Effector CD8-positive, alpha-beta T cell (primary cell): Measurements from ENCODE around the gene RASAL2.
"Not testable (repeated sequence)": the region's sequence is repeated elsewhere in the genome, so short reads cannot be mapped to it uniquely, and the experiment has no call there.

ENCODE experiments used
- DNase-seq: peaks from one replicate; lab custom pipeline; 2025; lab: John Stamatoyannopoulos, UW

Gene RASAL2

DNA sequence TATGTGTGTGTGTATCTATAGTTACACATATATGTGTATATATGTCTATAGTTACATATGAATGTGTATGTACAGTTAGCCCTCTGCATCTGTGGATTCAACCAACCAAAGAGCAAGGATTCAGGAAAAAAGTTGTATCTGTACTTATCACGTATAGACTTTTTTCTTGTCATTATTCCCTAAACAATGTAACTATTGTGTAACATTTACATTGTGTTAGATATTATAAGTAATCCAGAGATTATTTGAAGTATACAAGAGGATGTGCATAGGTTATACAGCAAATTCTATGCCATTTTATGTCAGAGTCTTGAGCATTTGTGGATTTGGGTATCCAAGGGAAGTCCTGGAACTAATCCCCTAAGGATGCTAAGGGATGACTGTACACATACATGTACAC is 71.3 kb downstream of the RASAL2 start:
- no peak for DNase-seq

DNA sequence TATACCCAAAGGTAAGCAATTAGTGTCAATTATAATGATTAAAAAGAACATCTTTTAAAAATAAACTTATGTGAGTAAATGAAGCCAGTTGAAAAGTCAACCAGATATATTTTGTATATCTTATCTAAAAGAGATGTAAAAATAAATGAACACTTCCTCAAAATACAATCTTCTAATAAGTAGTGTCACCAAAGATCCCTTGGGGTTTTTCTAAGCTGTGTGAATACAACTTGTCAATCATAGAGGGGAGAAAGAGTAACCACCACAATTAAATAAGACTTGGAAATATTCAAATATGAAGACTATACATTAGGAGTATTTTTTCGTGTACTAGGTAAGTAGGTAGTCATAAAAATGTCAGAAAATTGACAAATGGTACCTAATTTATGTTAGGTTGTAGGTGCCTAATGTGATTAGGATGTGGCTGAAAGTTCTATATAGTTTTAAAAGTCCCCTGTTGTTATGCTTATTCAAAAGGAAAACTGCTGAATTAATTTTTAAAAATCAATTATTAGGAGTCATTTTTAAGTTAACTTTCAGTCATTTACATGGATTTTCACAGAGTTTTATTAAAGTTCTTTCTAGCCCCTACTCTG is 72.6 kb downstream of the RASAL2 start:
- DNase-seq = no peak

DNA sequence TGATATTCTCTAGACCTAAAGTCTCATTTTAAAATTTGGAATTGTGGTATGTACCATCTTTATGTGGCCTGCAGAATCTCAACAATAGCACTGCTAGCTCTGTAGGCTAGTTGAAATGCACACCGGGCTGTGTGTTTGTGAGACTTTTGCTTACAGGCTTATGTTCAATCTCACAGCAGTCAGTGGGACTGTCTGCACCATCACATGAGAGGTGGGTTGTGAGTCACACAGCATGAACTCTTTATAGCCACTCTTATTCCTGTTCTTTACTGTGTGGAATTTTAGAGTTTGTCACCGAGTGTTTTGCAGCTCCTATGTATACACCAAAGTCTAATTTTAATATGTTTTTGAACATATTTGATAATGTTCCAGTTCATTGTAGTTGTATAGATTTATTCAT is 74.6 kb downstream of the RASAL2 start:
- DNase-seq = no peak

DNA sequence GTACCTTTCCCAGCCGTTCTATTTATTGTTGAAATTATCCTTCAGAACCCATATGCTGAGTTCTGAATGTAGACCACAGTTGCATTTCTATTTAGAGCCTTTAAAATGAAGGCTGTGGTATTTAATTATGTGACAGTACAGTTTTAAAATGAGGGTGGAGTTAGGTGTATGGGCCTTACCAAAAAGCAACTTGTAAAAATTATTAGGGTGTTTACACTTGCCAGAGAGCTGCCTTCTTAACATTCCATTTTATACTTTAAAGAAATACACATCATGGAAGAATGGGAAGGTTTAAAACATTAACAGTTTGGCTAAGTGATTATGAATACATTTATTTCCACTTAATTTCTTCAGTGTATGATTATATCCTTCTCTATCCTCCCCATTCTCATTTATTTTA is 75.7 kb downstream of the RASAL2 start:
- DNase-seq = no peak

DNA sequence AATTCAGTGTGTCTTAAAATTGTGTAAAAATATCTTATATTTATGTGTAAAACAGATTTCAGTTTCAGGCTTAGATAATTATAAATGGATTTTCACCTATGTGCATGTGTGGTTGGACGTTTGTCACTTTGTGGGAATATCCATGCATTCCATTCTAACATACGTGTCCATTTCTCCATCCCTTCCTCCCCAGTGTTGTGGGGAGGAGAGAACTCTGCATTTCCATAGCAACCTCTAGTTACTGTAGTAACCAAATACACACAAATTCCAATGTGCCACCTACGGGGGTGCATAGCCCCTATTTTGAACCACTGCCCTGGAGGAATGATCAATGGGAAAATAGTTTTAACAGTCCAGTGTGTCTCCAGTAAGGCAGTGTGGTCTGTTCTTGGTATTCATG is 79.0 kb downstream of the RASAL2 start:
- DNase-seq = no peak

DNA sequence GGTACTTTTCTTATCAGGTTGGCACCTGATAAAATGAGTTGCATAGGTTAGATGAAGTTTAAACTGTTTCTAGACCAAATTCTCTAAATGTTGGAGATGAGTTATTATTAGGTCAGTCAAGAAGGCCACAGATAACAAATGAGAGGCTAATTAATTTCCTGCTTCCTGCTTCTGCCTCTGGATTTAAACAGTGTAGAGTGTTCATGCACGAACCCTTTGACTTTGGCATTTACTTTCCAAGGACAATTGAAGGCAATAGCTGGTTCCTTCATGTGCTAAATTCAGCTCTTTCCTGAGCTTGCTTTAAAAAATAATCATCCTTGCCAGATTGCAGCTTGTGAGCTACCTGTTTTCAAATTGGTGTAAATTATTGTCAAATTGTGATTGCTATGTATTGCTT is 80.6 kb downstream of the RASAL2 start:
- DNase-seq = no peak

DNA sequence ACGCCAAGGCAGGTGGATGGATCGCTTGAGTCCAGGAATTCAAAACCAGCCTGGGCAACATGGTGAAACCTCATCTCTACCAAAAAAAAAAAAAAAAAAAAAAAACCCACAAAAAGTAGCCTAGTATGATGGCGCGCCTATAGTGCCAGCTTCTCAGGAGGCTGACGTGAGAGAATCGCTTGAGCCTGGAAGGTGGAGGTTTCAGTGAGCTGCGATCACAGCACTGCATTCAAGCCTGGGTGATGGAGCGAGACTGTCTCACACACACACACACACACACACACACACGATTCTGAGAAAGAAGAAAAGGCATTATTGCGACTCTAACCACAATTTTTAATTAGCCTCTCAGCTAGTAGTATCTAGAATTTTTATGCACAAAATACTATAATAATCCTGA is 86.5 kb downstream of the RASAL2 start:
- DNase-seq = no peak

DNA sequence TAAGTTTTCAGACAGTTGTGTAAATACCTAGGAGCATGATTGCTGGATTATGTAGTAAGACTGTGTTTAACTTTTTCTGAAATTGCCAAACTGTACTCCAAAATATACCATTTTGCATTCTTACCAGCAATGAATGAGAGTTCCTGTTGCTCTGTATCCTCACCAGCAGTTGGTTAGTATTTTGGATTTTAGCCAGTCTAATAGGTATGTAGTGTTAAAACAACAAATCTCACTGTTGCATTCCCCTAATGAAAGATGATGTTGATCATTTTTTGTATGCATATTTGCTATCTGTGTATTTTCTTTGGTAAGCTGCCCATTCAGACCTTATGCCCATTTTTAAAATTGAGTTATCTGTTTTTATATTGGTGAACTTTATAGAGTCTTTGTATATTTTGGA is 89.9 kb downstream of the RASAL2 start:
- DNase-seq = no peak

DNA sequence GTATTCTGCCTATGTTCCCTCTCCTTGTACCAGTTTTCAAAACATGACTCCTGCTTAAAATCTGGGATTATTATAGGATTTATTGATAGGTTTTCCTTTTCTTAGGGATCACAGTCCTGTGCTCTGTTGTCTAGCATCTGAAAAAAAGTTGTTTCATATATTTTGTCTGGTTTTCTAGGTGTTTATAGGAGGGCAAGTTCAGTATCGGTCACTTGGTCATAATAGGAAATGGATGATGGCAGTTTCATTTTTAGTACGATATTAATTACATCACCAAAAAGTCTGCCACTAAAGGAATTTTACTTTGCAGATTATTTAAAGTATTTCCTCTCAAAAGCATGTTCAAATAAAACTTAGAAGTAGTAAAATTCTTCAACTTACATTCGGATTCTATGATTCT is 94.4 kb downstream of the RASAL2 start:
- no peak for DNase-seq

DNA sequence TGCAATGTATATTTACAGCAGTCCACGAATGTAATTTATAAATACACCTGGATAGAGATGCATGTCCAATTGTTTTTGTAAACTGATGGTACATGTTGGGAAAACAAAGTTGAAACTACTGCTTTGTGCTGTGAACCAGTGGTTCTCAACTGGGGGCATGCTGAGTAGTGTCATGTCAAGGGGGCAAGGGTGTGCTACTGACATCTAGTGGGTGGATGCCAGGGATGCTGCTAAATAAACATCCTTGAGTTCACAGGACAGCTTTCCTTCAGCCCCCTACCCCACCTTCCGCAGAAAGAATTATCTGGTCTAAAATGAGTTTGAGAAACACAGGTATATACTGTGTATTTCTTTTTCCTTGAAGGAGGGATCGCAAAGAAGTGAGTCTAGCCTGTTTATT is 95.9 kb downstream of the RASAL2 start:
- DNase-seq = no peak

DNA sequence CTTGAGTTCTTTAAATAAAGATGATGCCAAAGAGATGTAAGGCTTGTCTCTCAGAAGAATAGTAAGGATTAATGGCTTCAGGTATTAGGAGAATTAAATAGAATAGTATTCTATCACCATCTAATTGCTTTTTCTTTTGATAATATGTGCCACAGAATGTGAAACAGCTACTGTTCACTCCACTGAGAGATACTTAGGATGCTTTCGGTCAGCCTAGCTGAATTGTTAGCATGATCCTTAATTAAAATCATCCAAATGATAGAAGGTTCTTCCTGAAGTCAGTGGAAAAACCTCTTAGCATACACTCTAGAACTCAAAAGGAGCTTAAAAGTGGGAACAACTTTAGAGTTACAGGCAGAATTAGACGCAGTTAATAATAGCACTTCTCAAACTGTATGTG is 97.0 kb downstream of the RASAL2 start:
- no peak for DNase-seq

DNA sequence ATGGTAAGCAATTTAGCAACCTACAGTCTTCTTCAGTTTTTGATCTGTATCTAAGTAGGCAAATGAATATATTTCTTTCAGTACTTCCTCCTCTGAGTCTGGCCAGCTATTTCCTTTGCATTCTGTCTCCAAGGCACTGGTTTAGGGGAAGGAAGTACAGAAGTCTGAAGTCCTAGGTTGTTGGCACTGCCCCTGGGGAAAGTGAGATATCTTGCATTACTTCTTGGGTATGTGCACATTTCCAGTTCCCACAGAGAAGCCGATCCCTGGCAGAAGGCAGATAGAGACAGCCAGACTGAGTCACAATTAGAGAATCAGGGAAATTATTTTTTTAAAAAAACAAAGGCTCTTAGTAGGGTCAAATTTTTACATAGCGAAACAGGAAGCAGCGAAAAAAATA is 98.8 kb downstream of the RASAL2 start:
- no peak for DNase-seq

DNA sequence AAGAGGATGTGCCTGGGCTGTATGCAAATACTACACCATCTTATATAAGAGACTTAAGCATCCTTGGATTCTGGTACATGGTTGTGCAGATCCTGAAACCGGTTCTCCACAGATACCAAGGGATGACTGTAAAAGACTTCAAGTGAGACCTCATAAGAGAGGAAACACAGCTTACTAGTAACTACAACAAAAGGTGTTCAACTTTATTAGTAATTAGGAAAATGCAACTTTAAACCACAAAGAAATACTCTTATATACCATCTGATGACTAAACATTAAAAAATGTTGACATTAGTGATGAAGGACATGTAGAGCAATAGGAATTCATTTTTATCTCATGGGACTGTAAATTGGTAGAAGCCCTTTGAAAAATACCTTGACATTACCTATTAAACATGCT is 102.7 kb downstream of the RASAL2 start:
- DNase-seq = no peak

DNA sequence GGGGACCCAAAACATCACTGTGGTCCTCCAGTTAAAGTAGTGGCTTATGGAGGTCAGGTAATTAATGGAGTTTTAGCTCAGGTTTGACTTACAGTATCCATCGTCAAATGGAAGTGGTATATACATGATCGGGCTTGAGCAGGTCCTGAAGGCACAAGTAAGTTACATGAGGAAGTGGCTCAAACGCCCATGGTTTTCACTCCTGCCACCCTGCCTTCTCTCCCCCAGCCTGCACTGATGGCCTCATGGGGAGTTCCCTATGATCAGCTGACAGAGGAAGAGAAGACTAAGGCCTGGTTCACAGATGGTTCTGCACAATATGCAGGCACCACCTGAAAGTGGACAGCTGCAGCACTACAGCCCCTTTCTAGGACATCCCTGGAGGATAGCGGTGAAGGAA is 108.2 kb downstream of the RASAL2 start:
- DNase-seq = not testable (repeated sequence)

DNA sequence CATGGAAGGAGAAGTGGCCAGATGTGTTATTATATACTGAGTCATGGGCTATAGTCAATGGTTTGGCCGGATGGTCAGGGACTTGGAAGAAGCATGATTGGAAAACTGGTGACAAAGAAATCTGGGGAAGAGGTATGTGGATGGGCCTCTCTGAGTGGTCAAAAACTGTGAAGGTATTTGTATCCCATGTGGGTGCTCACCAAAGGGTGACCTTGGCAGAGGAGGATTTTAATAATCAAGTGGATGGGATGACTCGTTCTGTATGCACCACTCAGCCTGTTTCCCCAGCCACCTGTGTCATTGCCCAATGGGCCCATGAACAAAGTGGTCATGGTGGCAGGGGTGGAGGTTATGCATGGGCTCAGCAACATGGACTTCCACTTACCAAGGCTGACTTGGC is 108.6 kb downstream of the RASAL2 start:
- DNase-seq = not testable (repeated sequence)

DNA sequence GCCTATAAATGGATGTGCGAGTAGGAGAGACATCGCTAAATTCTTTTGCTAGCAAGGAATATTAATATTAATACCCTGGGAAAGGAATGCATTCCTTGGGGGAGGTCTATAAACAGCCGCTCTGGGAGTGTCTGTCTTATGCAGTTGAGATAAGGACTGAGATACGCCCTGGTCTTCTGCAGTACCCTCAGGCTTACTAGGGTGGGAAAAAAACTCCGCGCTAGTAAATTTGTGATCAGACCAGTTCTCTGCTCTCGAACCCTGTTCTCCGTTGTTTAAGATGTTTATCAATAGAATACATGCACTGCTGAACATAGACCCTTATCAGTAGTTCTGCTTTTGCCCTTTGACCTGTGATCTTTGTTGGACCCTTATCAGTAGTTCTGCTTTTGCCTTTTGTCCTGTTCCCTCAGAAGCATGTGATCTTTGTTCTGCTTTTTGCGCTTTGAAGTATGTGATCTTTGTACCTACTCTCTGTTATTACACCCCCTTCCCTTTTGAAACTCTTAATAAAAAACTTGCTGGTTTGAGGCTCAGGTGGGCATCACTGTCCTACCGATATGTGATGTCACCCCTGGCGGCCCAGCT is 114.5 kb downstream of the RASAL2 start:
- not testable (repeated sequence) for DNase-seq

DNA sequence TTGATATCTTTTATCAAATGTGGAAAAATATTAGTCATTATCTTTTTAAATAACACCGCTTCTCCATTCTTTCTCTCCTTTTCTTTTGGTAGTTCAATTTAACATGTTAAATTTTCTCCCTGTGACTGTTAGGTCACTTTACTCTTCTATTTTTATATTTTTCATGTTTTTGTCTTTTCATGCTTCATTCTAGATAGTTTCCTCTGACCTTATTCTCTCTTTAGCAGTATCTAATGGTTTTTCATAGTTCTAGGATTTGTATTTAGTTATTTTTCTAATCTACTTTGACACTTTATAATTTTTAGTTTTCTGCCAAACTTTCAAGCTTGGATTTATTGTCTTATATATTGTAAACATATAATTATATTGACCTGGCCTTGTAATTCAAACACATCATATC is 116.0 kb downstream of the RASAL2 start:
- no peak for DNase-seq

DNA sequence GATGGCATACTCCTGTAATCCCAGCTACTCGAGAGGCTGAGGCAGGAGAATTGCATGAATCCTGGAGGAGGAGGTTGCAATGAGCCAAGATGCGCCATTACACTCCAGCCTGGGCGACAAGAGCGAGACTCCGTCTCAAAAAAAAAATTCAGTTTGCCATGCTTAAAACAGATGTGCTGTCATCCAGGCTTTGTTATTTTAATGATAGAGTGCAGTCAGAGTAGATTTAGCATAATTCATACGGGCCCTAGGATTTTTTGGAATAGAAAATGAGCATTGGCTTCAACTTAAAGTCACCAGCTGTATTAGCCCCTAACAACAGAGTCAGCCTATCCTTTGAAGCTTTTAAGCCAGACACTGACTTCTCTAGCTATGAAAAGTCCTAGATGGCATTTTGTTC is 124.6 kb downstream of the RASAL2 start:
- no peak for DNase-seq

DNA sequence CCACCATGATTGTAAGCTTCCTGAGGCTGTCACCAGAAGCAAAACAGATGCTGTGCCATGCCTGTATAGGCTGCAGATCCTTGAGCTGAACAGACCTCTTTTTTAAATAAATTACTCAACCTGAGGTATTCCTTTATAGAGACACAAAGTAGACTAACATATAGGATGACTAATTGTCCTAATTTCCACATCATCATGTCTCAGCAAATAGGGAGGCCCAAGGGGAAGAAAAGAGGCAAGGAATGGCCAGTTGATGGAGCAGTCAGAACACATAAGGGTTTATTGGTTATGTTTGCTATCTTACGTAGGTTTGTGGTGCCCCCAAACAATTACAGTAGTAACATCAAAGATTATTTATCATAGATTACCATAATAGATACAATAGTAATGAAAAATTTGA is 126.2 kb downstream of the RASAL2 start:
- DNase-seq = no peak

DNA sequence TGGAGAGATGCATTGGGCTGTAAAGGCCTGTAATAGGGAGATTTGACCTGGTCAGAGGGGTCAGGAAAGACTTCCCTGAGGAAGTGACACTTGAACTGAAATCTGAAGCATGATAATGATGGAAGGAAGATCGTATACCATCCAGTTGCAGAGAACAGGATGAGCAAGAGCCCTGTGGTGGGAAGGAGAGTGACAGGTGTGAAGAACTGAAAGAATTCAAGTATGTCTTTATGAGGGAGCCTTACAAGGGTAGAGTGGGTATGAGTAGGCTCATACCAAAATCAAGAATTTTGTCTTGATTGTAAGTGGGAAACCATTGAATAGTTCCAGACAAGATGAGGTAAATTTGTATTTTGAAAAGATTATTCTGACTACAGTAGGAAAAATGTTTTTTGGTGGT is 129.4 kb downstream of the RASAL2 start:
- DNase-seq = no peak

DNA sequence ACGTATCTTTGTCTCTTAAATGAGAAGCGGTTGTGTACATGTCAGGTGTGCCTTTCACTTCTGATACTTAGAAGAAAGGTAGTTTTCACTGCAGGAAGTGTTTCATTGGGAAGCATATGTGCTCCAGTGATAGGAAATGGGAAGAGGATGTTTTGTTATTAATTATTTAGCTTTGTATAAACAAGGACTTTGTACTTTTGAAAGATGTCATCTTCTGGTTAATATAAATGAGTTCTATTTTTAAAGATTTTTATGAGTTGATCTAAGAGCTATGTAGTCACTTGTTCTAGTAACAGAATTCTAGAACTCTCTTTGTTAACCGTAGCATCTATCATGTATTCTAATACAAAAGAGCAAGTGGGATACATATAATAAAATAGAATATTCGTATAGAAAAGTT is 130.5 kb downstream of the RASAL2 start:
- no peak for DNase-seq

DNA sequence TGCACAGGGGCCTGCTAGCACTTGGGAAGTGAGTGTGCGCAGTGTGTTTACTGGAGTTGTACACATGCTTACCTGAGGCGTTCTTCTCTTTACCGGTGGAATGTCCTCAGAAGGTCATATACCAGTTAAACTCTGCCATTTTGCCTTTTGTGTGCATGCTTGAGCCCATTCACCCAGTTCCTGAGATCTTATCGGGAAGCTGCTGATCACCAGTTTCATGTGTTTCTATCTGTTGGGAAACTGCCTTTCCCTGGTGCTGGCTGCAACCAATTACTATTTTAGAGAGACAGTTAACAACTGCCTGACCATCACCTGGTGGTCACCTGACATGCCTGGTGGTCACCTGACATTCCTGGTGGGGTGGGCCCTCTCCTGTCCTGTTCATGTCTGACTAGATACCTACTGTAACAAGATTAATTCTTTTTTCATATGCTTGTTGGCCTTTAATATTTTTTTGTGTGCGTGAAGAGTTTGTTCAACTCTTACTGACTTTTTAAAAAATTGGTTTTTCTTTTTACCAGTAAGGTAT is 137.0 kb downstream of the RASAL2 start:
- no peak for DNase-seq

DNA sequence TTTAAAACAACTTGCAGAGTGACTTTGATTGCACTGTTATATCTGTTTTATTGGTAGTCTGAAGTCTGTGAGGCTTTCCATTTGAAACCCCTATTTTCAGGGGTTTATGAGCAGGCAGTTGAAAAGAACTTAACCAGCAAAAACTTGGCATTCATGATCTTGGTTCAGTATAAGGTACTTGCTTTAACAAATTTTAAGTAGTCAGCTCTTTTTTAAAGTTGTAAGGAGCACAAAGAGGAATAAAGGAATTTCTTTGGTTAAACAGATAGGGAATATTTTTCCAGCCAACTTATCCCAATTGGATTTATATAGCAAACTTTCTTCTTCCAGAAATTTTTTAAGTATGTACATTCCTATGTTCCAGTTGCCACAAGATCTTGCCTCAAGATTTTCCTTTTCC is 138.2 kb downstream of the RASAL2 start:
- DNase-seq = no peak

DNA sequence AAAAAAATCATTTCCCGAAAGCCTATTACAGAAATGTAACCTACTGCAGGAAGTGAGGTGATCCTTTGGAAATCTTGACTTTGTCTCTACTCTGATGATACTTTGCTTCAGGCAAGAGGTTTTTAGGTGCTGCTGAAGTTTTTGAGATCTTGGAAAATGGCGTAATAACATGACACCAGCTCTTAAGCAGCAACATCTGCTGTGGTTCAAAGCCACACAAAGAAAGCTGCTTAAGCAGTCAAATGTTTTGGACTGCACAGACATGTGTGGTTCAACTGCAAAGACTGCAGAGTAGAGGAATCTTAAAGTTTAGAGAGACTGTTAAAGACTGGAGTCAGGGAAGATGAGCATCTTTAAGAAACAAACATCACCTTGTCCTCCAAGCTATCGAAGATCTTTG is 139.0 kb downstream of the RASAL2 start:
- no peak for DNase-seq
